ENCODE results near the gene UBE2Q1.

UBE2Q1 gene

DNA sequence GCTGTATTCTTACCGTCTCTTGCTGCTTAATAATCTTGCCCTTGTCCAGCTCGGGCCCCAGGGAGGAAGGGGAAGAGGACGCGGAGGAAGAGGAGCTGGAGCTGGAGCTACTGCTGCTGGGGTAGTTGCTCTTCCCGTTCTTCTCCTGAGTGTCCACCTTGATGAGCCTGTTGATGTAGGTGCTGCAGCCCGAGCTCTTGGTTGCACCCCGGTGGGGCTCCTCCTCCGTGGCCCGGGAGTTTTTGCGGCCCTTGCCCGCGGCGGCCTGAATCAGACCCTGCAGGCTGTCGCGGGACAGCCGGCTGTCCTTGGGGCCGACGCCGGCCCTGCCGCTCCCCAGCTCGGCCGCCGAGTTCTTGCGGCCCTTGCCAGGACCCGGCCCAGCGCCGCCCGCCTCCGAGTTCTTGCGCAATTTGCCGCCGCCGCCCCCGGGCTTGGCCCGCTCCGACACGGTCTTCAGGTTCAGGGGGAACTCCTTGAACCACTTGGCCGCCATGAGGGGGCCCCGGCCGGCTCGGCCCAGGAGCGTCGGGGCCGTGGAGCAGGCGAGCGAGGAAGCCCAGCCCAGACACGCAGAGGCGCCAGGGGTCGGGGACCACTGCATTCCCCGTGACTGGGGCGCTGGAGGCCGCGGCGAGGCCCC is 56.9 kb downstream of the UBE2Q1 start:
- no peak for DNase-seq

DNA sequence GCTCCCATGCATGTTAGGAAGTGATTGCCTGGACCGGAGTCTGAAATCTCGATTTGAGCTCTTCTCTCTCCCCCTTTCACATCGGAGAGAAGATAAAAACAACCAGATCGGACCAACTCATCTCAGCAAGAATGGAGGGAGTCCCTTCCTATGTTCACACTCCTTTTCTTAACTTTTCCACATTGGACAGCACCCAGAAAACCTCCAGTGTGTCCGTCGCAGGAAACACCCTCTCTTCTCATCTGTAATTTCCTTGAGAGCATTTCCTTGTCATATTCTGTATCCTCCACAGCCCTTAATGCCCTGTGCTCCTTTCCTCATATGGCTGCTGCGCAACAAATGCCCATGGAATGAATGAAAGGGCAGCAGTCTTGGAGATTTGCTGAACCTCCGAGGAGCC is 57.9 kb downstream of the UBE2Q1 start:
- DNase-seq, result no peak

DNA sequence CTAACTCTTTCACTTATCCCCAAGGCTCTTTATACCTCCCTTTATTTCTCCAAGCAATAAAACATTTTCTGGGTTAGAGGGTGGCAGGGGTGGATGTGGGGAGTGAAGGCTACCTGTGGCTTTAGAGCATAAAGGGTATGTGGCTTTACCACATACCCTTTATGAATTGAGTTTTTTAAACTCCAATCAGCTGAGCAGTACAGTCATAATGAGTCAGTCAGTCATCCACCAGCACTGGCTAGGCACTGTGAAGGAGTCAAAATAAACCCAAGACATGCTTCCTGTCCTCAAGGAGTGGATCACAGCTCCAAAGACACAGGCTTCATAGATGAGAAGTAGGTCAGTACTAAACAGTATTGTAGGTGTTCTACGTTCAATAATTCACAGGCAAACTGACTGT is 59.0 kb downstream of the UBE2Q1 start:
- no peak for DNase-seq

All from NCI-H1436 treated with DMSO at 0.1 percent for 48 hours (cell line).